Nephron (organoid): ENCODE measurements around the gene CARMIL1.

Experiments
- H3K27ac Mint-ChIP-seq, 3 experiments: 2 replicates each; pipeline ENCODE4 v1.8.0; 2020; ENCODE audit warnings: mixed read lengths in 3 of 3, mild to moderate bottlenecking in 2 of 3, moderate library complexity in 1 of 3
- H3K27me3 Mint-ChIP-seq: 2 replicates; pipeline ENCODE4 v1.8.0; 2021; ENCODE audit warnings: low read depth, mild to moderate bottlenecking, moderate library complexity, mixed read lengths
- H3K36me3 Mint-ChIP-seq: 2 replicates; pipeline ENCODE4 v1.8.0; 2020; ENCODE audit warnings: low read depth, mixed read lengths
- H3K4me1 Mint-ChIP-seq: 2 replicates; pipeline ENCODE4 v1.8.0; 2020; ENCODE audit warnings: mixed read lengths
- H3K4me3 Mint-ChIP-seq, 3 experiments: 2 replicates each; pipeline ENCODE4 v1.8.0; 2020; ENCODE audit warnings: mild to moderate bottlenecking in 3 of 3, mixed read lengths in 3 of 3, moderate library complexity in 2 of 3
- H3K9me3 Mint-ChIP-seq: 2 replicates; pipeline ENCODE4 v1.8.0; 2020; ENCODE audit warnings: mixed read lengths
- TF ChIP-seq, protein P1 (sequence below), 3 experiments: fragments of 200-600 bp; sonication (generic); IDR thresholded peaks; one replicate each; pipeline ENCODE4 v1.5.0; 2021; ENCODE audit warnings: antibody characterized with exemption in 3 of 3; ENCODE audit not compliant: unreplicated experiment in 3 of 3

The CARMIL1 gene

DNA sequence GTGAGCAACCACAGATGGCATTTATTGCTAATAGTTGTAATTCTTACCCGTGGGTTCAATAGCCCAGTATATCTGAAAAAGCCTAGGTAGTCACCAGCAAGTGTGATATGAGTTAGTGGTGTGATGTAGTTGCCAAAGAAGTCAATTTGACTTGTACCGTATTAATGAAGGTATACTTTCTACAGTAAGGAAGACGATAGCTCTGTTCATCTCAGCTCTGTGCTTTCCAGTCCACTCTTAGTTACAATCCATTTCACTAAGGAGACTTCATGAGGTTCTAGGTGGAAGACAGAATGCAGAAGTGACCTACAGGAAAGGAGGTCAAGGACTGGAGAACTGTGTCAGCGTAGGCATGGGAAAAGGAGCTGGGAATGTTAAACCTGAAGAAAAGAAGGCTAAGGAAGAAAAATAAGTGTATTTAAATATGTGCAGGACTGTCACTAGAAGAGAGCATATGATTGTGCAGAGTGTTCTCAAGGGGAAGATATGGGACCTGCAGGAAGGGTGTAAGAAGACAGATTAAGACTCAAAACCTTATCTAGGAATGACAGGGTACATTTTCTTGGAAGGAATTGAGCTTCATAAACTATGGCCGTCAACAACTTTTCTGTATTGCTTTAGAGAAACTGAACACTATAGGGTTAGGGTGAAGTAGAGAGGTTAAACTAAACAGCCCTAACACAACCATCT lies 255.9 kb downstream of the CARMIL1 start:
- no peaks in the 10 kb centered on the region for H3K9me3 Mint-ChIP-seq
- TF ChIP-seq, protein P1, sequence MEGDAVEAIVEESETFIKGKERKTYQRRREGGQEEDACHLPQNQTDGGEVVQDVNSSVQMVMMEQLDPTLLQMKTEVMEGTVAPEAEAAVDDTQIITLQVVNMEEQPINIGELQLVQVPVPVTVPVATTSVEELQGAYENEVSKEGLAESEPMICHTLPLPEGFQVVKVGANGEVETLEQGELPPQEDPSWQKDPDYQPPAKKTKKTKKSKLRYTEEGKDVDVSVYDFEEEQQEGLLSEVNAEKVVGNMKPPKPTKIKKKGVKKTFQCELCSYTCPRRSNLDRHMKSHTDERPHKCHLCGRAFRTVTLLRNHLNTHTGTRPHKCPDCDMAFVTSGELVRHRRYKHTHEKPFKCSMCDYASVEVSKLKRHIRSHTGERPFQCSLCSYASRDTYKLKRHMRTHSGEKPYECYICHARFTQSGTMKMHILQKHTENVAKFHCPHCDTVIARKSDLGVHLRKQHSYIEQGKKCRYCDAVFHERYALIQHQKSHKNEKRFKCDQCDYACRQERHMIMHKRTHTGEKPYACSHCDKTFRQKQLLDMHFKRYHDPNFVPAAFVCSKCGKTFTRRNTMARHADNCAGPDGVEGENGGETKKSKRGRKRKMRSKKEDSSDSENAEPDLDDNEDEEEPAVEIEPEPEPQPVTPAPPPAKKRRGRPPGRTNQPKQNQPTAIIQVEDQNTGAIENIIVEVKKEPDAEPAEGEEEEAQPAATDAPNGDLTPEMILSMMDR (IDR thresholded peaks at IDR 0.05; ENCODE audit: unreplicated experiment in 3 of 3): no peak
- no peaks in the 10 kb centered on the region for H3K4me1 Mint-ChIP-seq
- H3K4me3 Mint-ChIP-seq: no peak overlapping the region
- H3K27me3 Mint-ChIP-seq: no peaks in the 10 kb centered on the region
- H3K27ac Mint-ChIP-seq: no peak overlapping the region
- peaks cover 12% of the 10 kb centered on the region for H3K36me3 Mint-ChIP-seq

DNA sequence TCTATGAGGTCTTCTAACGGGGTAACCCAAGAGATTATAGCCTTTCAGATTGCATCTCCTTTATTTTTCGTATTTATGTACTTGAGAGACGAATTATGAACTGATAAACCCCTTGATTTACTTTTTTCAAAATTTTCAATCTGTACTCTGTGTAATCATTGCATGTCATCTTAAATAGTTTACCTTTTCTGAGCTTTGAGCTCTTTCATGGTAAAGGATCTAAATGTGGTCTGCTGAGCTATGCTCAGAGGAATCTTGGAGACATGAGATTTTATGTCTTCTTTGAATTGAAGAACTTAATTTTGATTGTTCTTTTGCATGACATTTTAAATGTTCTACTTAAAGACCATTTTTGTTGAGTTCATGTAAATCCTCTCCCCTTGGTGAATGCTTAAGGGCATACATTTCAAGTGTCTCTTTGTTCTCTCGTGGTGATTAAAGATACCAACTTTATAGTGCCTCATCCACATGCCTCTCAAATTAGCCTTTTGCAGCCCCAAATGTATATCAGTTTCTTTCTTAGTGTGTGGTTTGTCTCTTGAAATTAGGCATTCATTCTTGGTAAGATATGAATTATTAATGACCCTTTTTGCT lies 256.6 kb downstream of the CARMIL1 start:
- Mint-ChIP-seq H3K27ac (no peak overlapping the region), H3K36me3 (peaks cover 18% of the 10 kb centered on the region), H3K4me1 (no peaks in the 10 kb centered on the region), H3K4me3 (no peak overlapping the region), H3K27me3 (no peaks in the 10 kb centered on the region), H3K9me3 (no peaks in the 10 kb centered on the region)
- TF ChIP-seq, protein P1 (IDR thresholded peaks at IDR 0.05; ENCODE audit: unreplicated experiment in 3 of 3): no peak

DNA sequence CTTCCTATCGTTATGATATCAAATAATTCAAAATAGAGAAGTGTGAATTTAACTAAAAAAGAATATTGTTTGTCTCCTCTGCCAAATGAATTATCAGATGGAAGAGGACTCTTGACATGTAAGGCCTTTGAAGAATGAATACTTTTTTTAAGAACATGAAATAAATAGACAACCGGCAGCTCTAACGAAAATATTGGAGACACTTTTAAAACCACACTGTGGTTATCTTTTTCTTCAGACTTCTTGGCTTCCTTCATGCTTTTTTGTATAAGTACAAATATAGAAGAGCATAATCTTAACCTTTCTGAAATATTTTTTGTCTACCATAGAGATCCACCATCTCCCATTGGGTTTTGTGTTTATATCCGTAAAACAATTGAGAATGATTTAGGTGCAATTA lies 257.6 kb downstream of the CARMIL1 start:
- Mint-ChIP-seq H3K9me3 (no peaks in the 10 kb centered on the region), H3K4me1 (no peaks in the 10 kb centered on the region), H3K27me3 (no peaks in the 10 kb centered on the region), H3K27ac (no peak overlapping the region), H3K36me3 (peaks cover 23% of the 10 kb centered on the region), H3K4me3 (no peak overlapping the region)
- TF ChIP-seq, protein P1 (IDR thresholded peaks at IDR 0.05; ENCODE audit: unreplicated experiment in 3 of 3): no peak

DNA sequence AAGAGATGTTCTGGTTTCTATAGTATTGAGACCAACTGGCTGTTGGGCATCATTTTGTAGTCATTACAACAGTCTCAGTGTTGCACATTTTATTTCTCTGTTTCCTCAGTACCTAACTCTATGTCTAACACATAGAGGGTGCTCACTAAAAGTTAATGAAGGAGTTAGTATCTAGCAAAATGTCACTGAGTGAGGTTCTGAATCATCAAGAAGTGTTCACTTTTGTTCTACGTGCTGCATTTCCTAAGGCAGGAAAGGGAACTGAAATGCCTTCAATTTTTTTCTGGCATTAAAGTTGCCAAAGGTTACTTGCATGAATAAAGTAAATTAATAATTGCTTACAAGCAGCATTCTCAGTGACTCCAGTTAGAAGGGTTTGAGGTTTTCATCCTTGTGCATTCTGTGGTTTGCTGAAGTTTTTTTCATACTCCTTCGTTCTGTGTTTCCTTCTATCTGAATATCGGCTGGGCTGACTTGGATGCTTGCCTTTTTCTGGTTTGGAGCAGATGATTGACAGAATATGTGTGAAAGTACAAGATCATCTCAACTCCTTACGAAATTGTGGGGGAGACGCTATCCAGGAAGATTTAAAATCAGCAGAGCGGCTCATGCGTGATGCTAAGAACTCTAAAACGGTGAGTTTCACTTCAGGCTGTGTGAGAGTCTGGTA lies 258.3 kb downstream of the CARMIL1 start:
- H3K27ac Mint-ChIP-seq: peak overlapping the region in 2 of 3 experiments; percentile 6 to 44
- H3K4me3 Mint-ChIP-seq: no peak overlapping the region
- H3K27me3 Mint-ChIP-seq: no peaks in the 10 kb centered on the region
- H3K36me3 Mint-ChIP-seq: peaks cover 30% of the 10 kb centered on the region
- no peaks in the 10 kb centered on the region for H3K4me1 Mint-ChIP-seq
- TF ChIP-seq, protein P1 (IDR thresholded peaks at IDR 0.05; ENCODE audit: unreplicated experiment in 3 of 3): no peak
- H3K9me3 Mint-ChIP-seq: peaks cover 2% of the 10 kb centered on the region

DNA sequence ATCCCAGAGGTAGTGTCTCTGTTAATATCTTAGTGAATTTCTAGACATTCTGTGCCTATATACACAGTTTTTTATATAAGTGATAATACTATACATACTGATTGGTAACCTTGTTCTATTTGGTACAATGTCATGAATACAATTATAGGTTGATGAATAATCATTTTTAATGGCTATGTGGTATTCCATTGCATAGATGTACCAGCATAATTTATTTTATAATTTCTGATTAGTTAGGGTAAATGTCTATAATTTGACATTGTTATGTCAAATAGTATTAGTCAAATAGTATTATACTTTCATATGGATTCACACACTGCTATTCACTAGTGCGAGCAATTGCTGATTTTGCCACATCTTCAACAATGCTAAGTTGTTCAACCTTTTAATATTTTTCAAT lies 262.1 kb downstream of the CARMIL1 start:
- no peak overlapping the region for H3K4me3 Mint-ChIP-seq
- peaks cover 2% of the 10 kb centered on the region for H3K9me3 Mint-ChIP-seq
- peaks cover 15% of the 10 kb centered on the region for H3K4me1 Mint-ChIP-seq
- peaks cover 27% of the 10 kb centered on the region for H3K36me3 Mint-ChIP-seq
- no peak overlapping the region for H3K27ac Mint-ChIP-seq
- H3K27me3 Mint-ChIP-seq: no peaks in the 10 kb centered on the region
- TF ChIP-seq, protein P1 (IDR thresholded peaks at IDR 0.05; ENCODE audit: unreplicated experiment in 3 of 3): no peak
